ENCODE measurements around the gene TRIM37.

DNA sequence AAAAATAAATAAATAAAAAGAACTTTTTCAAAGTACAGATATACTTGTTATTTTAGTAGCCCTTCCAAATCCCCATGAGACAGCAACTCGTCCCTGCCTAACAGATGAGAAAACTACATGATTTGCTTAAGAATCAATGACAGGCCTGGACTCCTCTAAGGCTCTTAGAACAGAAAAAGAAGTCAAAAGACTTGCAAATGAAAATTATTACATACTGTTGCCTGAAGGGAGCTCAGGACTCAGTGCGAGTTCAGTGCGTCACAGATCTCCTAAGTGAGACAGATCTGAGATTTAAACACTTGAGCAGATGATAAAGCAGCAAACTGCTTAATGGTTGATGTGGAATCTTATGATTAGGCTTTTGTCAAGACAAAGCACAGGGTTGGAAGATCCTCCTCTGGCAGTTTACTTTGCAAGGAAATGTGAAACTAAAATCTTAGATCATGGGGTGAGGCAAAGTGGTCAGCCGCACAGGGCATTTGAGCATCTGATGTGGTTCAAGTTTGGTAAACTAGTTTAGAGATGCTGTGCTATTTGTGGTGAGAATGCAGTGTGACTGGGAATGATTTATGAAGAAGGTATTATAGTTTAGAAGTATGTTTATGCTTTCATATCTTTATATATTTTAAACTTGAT is 138.1 kb downstream of the TRIM37 start:
- TF ChIP-seq POLR2A (IDR thresholded peaks at IDR 0.05) (no peak), CTCF (IDR thresholded peaks at IDR 0.05) (no peak)

All from right lobe of liver (tissue), 4 donors.